ENCODE measurements around the gene CFAP221.

GRCh38 chr2:119691189-119691588 is 146.9 kb downstream of the CFAP221 start:
- TF ChIP-seq GATA2 (IDR thresholded peaks at IDR 0.05; ENCODE audit: low read depth, low read length) (no peak), GATA3 (IDR thresholded peaks at IDR 0.05; ENCODE audit: low read depth, low read length) (no peak)

Measured in SH-SY5Y (cell line).